NCI-H2227 (cell line): ENCODE measurements around the gene MX2.
A peak's percentile ranks its signal among the peaks of the same experiment; 100 is the strongest.
"Not testable (repeated sequence)": the region's sequence is repeated elsewhere in the genome, so short reads cannot be mapped to it uniquely, and the experiment has no call there.

Experiments
- DNase-seq: peaks from one replicate; lab custom pipeline; 2025; ENCODE audit not compliant: unreplicated experiment; lab: John Stamatoyannopoulos, UW

The MX2 gene, protein sequence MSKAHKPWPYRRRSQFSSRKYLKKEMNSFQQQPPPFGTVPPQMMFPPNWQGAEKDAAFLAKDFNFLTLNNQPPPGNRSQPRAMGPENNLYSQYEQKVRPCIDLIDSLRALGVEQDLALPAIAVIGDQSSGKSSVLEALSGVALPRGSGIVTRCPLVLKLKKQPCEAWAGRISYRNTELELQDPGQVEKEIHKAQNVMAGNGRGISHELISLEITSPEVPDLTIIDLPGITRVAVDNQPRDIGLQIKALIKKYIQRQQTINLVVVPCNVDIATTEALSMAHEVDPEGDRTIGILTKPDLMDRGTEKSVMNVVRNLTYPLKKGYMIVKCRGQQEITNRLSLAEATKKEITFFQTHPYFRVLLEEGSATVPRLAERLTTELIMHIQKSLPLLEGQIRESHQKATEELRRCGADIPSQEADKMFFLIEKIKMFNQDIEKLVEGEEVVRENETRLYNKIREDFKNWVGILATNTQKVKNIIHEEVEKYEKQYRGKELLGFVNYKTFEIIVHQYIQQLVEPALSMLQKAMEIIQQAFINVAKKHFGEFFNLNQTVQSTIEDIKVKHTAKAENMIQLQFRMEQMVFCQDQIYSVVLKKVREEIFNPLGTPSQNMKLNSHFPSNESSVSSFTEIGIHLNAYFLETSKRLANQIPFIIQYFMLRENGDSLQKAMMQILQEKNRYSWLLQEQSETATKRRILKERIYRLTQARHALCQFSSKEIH

DNA sequence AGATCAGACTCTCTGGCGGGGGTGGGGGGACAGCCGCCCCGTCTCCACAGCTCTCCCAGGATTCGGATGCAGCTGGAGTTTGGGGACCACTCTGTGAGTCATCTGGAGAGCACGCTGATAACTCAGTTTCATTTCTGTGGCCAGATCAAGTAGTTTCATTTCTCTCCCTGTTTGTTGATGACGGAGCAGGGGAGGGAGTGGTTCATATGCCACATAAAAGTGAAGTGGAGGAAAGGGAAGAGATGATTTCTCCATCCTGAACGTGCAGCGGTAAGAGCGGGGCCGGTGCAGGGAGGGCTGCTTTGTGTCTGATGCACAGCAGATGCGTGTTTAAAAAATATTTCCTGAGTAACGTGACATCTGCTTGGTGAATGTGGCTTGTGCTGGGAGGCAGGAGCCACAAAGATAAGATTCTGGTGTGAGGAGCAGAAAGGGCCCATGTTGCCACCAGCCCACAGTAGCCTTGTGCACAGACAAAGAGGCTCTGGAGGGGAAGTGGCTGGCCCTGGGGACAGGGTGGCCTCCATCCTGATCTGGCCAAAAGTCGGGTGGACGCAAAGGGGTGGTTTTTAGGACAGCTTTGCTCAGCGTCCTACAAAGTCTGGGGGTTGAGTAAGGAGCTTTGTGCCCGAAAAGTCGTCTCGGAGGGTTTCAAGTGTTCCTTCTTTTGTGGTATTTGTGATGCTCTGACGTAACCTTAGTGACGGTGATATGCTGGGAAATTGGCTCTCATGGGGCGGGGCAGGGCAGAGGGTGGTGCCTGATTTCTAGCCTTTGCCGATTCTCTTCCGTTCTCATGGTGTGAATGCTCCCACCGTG is at the start of gene MX2:
Gene MX2, plus strand, starts transcription at position 242 of the 819 bp plus-strand sequence. CDS start 14,880 bp downstream, outside the sequence.
- DNase-seq: no peak

DNA sequence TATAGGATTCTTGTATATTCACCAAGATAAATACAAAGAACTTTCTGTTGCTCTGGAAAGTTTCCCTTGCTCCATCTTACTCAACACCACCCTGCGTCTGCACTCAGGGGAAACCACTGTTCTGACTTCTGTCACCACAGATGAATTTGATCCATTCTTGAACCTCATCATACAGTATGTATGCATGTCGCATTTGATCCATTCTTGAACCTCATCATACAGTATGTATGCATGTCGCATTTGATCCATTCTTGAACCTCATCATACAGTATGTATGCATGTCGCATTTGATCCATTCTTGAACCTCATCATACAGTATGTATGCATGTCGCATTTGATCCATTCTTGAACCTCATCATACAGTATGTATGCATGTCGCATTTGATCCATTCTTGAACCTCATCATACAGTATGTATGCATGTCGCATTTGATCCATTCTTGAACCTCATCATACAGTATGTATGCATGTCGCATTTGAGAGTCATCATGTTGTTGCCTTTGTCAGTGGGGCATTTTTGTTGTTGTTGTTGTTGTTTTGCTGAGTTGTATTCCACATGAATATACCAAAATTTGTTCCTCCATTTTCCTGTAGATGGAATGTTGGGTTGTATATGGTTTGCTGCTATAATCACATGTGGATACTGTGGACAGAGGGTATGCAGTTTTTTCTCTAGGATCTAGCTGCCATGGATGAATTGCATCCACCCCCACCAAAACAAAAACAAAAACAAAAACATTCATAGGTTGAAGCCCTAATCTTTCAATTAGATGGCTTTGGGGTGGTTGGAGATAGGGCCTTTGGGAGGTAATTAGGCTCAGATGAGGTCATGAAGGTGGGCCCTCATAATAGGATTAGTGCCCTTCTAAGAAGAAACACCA is 48.3 kb upstream of the MX2 start:
- DNase-seq: not testable (repeated sequence)

DNA sequence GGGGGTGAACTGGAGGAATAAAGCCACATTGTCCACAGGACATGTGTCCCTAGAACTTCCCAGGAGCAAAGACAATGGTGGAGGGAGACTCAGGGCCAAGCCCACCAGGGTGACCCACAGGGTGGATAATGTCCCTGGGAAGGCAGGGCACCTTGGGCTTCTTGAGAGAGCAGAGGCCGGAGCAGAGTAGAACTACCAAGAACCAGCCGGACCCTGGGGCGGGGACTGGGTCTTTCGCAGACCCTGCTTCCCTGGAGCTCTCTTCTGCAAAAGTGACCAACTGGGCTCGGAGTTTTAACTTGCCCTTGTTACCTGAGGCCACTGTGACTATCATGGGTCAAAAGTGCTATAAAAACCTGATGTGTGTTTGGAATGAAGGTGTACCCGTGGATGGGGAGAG is 46.1 kb upstream of the MX2 start:
- no peak for DNase-seq

DNA sequence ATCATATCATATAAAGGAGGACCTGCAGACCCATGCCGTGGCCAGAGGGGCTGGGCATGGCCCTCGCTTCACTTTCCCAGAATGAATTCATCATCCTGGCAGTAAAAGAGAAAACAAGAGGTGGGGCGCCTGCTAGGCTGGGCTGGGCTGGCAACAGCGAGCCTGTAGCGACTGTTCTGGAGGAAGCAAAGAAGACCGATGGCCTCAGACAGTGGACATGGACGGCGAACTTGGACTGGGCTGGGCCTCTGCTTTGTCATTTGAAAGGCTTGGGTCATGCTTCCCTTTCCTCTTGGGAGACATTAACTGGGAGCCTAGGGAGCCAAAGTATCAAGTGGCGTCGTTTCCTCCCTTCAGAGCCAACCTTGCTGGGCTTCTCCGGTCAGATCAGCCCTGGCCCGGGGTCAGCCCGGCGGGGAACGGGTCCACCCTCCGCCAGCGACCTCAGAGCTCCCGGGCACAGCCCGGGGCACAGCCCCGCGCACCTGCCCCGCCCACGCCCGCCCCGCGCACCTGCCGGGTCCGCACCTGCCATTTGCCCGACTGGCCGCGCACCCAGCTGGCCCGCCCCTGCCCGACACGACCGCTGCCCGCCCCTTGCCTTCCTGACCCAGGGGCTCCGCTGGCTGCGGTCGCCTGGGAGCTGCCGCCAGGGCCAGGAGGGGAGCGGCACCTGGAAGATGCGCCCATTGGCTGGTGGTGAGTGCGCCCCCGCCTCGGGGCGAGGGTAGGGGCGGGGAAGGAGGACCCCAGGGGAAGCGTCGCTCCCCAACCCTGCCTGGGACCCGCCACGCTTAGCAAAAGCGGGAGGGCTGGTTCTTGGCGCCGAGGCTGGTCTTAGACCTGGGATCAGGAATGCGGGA is 45.4 kb upstream of the MX2 start, which contains the start of gene FAM3B:
Gene FAM3B, plus strand, starts transcription at position 602 of the 863 bp plus-strand sequence. Its CDS starts 79 bp downstream, at position 681.
- DNase-seq: peak; percentile 32

DNA sequence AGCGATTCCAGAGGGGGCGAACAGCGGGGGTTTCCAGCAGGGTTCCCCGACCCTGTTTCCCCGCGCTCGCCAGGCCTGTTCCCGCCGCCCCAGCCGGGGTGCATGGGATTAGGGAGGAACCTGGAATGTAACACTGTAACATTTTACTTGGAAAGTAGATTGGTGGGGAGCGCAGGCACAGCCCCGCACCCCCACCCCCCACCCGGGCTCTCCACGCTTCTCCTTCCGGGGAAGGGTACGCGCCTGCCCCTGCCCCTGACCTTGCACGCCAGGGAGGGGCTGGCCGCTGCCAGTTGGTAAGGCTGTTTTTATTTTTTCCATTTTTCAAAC is 44.8 kb upstream of the MX2 start:
- DNase-seq: no peak

DNA sequence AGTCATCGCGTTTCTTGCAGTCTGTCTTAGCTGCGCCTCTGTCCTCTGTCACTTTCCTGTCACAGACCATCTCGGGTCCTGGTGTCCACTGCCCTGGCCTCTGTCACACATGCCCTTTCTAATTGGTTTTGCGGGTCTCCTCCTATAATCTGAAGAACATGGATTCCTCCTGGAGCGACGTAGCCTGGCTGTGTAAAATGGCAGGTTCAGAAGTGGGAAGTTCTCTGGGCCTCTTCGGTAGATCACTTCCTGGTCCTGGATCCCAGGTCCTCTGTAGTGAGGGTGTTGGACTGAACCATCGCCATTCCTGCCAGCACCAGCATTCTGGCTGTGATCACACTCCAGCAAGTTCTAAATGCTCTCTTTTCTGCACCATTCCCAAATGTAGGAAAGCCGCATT is 44.4 kb upstream of the MX2 start:
- DNase-seq: no peak

DNA sequence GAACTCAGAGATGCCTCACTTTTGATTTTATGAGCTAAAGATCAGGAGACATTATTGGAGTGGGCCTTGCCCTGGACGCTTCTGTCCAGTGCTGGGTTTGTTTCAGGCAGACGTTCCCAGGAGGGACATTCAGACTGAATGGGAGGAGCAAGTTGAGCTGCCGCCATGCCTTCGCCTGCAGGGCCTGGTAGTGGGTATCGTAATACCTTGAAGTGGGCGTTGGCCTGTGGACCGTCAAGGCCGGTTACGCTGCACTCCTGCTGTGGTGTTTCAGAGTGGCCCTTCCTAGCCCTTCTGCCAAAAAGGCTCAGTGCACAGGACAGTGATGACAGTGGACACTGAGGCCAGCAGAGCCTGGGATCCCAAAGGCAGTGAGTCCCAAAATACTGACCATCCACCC is 43.6 kb upstream of the MX2 start:
- no peak for DNase-seq

DNA sequence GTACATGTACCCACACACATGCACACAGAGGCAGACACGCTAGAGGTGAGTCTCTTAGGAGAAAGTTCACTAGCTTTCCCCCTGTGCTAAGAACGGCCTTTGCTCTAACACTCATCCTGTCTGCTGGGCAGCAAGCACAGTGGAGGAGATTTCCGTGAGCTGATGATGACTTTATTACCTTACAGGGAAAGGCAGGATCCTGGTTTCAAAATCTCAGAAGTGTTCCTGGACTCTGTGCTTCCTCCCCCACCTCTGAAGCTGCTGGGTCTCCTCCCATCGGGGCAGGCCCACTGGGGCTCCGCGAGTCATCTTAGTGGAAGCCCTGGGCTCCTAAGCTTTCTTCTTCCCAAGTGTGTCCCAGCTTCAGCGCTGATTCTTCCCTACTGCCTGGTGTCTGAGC is 42.6 kb upstream of the MX2 start:
- no peak for DNase-seq

DNA sequence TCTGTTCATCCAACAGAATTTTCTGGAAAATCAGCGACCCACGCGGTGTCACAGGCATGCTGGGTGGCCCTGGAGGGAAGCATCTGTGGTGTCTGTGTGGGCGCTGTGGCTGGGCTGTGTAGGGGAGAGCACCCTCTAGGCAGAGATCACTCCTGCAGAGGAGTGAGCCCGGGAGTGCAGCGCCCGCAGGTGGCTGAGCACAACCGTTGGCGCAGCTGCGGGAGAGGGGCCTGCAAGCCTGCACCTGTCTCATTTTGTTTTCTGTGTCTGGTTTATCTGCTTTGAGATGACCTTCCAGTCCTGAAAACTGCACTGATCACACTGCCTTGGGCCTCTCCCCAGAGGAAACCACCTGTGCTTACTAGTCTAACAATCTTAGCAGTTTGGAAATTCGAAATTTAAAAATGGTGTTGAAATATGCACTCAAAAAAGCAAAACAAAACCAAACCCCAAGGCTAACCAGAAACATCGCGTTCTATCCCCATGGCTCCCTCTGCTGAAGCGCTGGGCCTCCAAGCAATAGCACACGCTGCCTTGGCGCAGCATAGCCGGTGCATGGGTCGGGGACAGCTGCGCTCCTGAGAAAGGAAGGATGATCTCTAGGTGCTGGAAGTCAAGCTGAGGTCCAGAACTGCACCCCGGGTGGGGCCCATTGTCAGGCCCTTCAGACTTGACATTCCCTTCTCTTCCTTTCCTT is 40.5 kb upstream of the MX2 start:
- no peak for DNase-seq

DNA sequence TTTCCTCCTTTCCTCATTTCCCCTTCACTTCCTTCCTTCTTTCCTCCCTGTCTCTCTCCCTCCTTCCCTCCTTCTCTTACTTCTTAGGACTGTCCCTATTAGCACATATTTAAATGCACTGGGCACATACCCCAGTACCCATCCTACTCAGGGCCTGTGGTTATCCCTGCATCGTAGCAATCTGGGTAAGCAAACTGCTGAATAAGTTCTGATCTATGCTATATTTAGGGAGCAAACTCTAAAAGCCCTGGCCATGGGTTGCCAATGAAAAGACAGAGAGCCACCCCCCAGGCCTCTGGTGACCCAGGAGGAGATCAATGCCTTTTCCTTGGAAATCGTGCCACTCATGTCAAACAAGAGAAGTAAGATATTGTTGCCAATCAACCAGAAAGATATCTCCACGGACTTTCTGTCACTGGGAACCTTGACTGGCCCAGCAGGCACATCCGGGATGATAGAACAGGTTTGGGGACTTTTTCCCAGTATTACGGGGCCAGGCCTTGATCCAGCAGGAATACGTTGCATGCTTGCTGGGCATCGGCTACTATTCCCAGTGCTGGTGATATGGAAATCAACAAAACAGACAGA is 39.8 kb upstream of the MX2 start:
- DNase-seq: no peak

DNA sequence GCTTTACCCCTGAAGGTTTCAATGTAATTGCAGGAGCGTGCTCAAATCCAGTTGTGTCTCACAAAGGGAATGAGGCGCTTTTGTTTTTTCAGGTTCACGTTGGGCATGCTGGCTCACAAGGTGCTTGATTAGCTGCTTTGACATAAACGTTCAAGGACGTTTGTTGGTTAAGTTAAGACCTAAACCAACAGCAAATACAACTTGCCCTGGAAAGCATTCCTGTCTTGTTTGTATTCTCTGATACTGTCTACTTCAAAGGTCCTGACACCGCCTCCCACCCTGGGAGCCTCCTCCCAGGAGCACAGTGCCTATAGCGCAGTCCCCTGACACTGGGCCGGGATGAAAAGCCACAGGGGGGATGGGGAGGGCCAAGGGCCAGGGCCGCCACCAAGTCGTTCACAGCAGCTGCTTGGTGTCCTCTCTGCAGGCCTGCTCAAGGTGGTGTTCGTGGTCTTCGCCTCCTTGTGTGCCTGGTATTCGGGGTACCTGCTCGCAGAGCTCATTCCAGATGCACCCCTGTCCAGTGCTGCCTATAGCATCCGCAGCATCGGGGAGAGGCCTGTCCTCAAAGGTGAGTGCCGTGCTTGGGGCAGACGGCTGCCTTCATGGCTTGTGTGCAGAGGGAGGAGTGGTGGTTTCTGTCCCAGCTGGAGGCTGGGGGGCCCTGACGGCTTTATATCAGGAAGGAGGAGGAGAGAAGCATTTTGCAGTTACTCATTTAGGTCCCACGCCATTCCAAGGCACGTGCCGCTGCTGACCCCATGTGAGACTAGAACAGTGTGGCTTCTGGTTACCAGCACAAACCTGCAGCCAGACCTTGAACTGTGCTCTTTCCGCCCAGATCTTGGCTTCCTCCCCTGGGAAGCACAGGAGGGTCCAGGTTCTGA is 39.1 kb upstream of the MX2 start:
- no peak for DNase-seq

DNA sequence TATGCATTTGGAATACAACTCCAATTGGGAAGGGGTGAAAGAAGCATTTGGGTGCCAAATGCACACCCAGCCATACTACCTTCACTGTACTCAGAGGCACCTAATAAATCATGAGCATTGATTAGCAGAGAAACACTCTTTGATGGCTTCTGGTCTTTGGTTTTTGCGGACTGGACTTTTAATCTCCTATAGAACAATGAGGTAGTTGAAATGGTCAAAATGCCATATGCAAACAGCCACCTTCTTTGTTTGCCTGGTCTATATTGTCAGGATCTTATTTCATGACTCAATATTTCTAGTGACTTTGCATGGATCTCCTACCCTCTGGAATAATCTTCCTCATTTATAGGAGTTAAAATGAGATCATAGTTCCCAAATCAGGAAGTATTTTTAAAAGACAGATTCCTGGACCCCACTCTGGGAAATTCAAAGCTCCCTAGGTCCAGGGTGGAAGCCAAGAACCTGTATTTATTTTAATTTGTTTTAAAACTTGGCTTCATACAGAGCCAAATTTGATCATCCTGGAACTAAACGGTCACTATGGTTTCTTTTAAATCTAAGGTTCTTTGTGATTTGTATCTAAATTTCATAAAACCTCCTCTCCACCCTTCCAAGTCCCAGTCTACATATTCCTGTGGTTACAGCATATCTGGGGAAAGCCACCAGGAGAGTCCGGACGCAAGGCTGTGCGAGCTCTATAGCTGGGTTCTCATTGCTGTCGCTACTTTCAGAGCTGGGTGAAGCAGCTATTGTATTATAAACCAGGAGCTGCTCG is 36.5 kb upstream of the MX2 start:
- DNase-seq: no peak

DNA sequence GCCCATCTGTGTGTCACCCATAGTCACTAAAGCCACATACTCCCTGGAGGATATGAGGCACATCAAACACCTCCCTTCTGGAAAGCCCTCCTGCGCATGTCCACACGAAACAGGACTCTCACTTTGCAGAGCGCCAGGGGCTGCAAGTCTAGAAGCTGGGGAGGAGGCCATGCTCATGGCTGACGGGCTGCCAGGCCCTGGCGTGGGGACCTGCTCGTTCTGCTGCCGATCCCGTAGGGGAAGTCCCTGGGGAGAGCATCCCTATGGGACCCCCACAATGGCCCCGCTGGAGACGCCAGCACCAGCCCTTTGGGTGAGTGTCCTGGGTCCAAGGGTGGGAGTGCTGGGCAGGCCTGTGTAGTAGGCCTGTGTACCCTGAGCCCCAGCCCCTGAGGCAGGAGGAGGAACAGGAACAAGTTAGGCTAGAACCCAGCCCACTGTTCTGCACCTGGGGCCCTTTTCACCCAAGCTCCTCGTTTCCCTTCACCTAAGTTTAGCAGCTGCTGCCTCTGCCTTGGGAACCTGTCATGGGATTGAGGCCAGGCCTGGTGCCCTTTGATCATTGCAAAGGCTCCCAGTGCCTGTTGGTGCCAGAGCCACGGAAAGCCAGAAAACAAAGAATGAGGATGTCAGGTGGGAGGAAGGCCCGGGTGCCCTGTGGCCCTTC is 35.3 kb upstream of the MX2 start:
- DNase-seq: no peak

DNA sequence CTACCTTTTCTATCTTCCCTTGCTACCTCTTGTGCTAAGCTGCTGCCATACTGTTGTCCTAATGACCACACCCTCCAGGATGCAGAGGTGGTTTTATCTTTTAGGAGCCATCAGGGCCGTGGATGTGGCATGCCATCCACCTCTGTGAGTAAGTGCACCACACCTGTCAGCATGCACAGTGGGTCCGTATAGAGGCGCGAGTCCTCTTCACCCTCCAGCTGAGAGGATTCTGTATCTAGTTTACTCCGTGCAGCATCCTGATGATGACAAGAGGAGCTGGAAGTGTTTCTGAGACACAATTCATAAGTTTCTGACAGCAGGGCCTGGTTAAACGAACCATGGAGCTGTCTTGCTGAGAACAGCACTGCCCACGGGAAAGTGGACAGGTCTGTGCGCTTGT is 34.1 kb upstream of the MX2 start:
- DNase-seq: no peak

DNA sequence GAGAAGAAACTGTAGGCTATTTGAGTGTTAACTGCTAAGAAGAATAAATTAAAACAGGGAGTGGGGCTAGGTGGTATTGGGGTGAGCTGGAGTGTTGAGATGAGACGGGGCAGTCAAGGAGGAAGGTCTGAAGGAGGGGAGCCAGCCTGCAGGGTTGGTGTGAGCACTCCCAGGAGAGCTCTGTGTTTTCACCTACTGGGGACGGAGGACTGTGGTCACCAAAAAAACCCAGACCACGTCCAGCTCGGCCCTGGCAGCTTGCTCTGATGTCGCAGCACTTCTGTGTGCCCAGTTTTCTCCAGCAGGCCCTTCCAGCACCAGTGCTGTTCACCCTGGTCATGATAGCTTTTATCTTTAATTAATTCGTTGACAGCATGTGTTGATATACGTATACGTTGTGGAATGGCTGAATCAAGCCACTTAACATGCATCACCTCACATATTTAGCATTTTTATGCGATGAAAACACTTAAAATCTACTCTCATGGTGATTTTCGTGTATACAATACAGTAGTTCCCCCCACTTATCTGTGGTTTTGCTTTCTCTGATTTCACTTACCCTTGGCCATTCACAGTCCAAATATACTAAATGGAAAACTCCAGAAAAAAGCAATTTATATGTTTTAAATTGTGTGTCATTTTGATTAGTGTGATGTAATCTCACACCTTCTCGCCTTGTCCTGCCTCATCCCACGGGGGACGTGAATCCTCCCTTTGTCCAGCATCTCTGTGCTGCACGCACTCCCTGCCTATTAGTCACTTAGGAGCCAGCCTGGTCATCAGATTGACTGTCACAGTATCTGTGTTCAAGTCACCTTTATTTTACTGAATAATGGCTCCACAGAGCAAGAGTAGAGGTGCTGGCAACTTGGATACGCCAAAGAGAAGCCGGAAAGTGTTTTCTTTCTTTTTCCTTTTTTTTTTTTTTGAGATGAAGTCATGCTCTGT is 32.9 kb upstream of the MX2 start:
- DNase-seq: no peak
